Nephron (organoid): ENCODE measurements around the gene DUSP28.
A peak's percentile ranks its signal among the peaks of the same experiment; 100 is the strongest.
"Not testable (repeated sequence)": the region's sequence is repeated elsewhere in the genome, so short reads cannot be mapped to it uniquely, and the experiment has no call there.

Experiments
- H3K27ac Mint-ChIP-seq, 3 experiments: 2 replicates each; pipeline ENCODE4 v1.8.0; 2020; ENCODE audit warnings: mixed read lengths in 3 of 3, mild to moderate bottlenecking in 2 of 3, moderate library complexity in 1 of 3
- H3K27me3 Mint-ChIP-seq: 2 replicates; pipeline ENCODE4 v1.8.0; 2021; ENCODE audit warnings: low read depth, mild to moderate bottlenecking, moderate library complexity, mixed read lengths
- H3K36me3 Mint-ChIP-seq: 2 replicates; pipeline ENCODE4 v1.8.0; 2020; ENCODE audit warnings: low read depth, mixed read lengths
- H3K4me1 Mint-ChIP-seq: 2 replicates; pipeline ENCODE4 v1.8.0; 2020; ENCODE audit warnings: mixed read lengths
- H3K4me3 Mint-ChIP-seq, 3 experiments: 2 replicates each; pipeline ENCODE4 v1.8.0; 2020; ENCODE audit warnings: mild to moderate bottlenecking in 3 of 3, mixed read lengths in 3 of 3, moderate library complexity in 2 of 3
- H3K9me3 Mint-ChIP-seq: 2 replicates; pipeline ENCODE4 v1.8.0; 2020; ENCODE audit warnings: mixed read lengths
- CTCF ChIP-seq, 3 experiments: fragments of 200-600 bp; sonication (generic); IDR thresholded peaks; one replicate each; pipeline ENCODE4 v1.5.0; 2021; ENCODE audit warnings: antibody characterized with exemption in 3 of 3; ENCODE audit not compliant: unreplicated experiment in 3 of 3

Gene DUSP28

DNA sequence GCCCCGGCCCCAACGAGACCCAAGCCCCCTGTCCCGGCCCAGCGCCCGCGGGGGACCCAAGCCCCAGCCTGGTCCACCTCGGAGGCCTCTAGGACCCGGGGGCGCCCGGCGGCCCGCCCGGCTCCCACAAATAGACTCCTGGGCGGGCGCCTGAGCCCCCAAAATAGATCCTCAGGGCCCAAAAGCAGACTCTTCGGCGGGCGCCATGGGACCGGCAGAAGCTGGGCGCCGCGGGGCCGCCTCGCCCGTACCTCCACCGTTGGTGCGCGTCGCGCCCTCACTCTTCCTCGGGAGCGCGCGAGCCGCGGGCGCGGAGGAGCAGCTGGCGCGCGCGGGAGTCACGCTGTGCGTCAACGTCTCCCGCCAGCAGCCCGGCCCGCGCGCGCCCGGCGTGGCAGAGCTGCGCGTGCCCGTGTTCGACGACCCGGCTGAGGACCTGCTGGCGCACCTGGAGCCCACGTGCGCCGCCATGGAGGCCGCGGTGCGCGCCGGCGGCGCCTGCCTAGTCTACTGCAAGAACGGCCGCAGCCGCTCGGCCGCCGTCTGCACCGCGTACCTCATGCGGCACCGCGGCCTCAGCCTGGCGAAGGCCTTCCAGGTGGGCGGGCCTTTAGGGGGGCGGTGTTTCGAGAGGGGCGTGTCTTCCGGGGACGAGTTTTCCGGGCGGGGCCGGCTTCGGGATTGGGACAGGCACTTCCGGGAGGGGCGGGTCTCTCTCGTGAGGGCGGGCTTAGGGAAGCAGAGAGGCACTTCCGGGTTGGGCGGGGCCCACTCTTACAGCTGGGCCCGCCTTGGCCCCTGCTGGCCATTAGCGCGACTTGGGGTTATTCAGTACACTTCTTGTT is 545 bp downstream of the DUSP28 start:
- TF ChIP-seq CTCF (IDR thresholded peaks at IDR 0.05; ENCODE audit: unreplicated experiment in 3 of 3) = peak in 2 of 3 experiments; percentile 27
- Mint-ChIP-seq H3K9me3 (no peaks in the 10 kb centered on the region), H3K4me1 (peaks cover 42% of the 10 kb centered on the region), H3K4me3 (peak overlapping the region; percentile 87 to 92 (median 90)), H3K27me3 (peaks cover 4% of the 10 kb centered on the region), H3K27ac (peak overlapping the region; percentile 90 to 94 (median 93)), H3K36me3 (peaks cover 3% of the 10 kb centered on the region)

DNA sequence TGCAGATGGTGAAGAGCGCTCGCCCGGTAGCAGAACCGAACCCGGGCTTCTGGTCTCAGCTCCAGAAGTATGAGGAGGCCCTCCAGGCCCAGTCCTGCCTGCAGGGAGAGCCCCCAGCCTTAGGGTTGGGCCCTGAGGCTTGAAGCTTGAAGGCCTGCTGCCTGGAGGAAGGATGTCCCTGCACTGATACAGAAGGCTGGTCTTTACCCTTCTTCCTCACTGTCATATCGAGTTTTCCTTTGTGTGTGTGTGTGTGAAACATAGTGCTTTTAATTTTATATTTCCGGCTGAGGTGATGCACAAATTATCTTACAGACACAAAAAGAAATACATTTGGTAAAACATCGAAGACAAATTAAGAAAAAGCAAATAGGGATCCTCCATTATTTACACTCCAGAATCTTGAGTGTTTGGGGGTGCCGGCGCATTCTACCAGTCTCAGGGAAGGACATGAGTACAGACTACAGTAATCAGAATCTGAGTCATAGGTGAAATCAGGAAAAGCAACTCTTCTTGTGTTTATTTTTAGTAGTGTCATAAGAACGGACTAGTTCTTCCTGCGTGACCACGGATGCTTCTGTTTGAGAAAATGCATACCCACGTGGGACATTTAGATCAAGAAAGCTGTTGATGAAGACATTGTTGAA is 1.3 kb downstream of the DUSP28 start:
- peaks cover 3% of the 10 kb centered on the region for H3K36me3 Mint-ChIP-seq
- H3K9me3 Mint-ChIP-seq = no peaks in the 10 kb centered on the region
- H3K27ac Mint-ChIP-seq = peak overlapping the region; percentile 90 to 94 (median 93)
- TF ChIP-seq CTCF (IDR thresholded peaks at IDR 0.05; ENCODE audit: unreplicated experiment in 3 of 3) = peak in 1 of 3 experiments; percentile 38
- H3K4me3 Mint-ChIP-seq = peak overlapping the region; percentile 87 to 92 (median 90)
- H3K27me3 Mint-ChIP-seq = peaks cover 4% of the 10 kb centered on the region
- H3K4me1 Mint-ChIP-seq = peaks cover 42% of the 10 kb centered on the region

GRCh38 chr2:240563231-240563630 is 3.1 kb downstream of the DUSP28 start:
- H3K9me3 Mint-ChIP-seq, H3K36me3 Mint-ChIP-seq, H3K27me3 Mint-ChIP-seq: not testable (repeated sequence)
- Mint-ChIP-seq H3K4me3 (peak overlapping the region in 1 of 3 experiments; percentile 69), H3K27ac (peak overlapping the region in 1 of 3 experiments; percentile 51), H3K4me1 (peaks cover 45% of the 10 kb centered on the region)

DNA sequence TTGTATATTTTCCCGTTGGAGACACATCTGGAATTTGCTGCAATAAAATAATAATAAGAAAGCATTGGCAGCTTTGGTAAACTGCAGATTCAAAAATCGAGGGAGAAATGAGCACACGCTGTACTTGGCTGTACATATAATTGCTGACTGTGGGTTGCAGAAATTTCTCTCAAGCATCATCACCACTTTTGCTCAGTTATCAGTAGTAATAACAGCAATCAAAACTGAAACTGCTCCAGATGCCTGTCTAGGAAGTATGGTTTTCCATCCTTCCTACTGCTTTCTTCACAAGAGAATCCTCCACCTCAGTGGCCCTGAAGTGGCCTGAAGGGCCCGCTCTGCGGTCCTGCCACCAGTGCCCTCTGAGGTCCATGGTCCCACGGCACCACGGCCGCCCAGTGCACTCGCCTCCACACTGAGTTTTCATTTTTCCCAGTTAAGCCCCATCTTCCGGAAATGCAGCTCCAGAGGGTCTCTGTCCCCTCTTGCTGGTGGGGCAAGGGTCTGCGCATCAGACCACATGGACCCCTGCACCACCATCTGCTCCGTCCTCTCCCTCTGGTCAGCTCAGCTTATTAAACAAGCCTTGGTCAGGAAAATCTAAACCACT is 3.9 kb downstream of the DUSP28 start:
- peaks cover 3% of the 10 kb centered on the region for H3K36me3 Mint-ChIP-seq
- peaks cover 37% of the 10 kb centered on the region for H3K4me1 Mint-ChIP-seq
- peaks cover 9% of the 10 kb centered on the region for H3K27me3 Mint-ChIP-seq
- TF ChIP-seq CTCF (IDR thresholded peaks at IDR 0.05; ENCODE audit: unreplicated experiment in 3 of 3) = no peak
- peak overlapping the region; percentile 52 to 69 (median 62) for H3K4me3 Mint-ChIP-seq
- peak overlapping the region in 1 of 3 experiments; percentile 51 for H3K27ac Mint-ChIP-seq
- no peaks in the 10 kb centered on the region for H3K9me3 Mint-ChIP-seq

DNA sequence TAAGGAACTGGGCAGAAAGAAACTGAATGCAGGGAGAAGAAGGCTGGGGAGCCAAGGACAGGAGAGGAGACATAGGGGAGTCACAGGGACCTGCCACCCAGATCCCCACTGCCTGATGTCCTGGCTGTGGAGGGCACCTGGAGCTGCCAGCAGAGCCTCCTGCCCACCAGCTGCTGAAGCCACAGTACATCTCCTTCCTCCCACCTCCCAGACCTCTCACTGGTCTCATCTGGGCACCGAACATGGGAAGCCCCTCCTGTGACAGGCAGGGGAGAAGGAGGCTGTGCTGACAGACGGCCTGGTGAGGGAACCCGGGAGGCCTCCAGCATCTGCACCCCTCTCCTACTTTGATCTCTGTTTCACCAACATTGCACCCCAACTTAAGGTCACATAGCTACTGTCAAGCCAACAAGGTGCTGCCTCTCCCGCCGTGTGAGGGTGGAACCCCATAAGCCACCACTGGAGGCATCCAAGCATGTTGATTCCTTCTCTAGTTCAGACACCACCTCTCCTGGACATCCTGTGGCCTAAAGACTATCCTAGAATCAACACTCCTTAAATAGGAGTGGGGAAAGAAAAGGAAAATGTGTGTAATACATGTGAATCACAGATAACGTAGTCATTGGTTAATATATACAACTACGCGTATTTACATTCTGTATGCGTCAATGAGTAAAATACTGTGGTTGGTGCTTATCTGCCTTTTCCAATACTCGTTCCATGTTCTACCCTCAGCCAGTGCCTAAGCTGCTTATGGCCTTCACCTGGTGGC is 4.6 kb downstream of the DUSP28 start:
- no peaks in the 10 kb centered on the region for H3K9me3 Mint-ChIP-seq
- peak overlapping the region in 1 of 3 experiments; percentile 33 for H3K27ac Mint-ChIP-seq
- H3K4me1 Mint-ChIP-seq = peaks cover 30% of the 10 kb centered on the region
- TF ChIP-seq CTCF (IDR thresholded peaks at IDR 0.05; ENCODE audit: unreplicated experiment in 3 of 3) = no peak
- H3K36me3 Mint-ChIP-seq = peaks cover 3% of the 10 kb centered on the region
- H3K27me3 Mint-ChIP-seq = peaks cover 9% of the 10 kb centered on the region
- peak overlapping the region; percentile 52 to 68 (median 56) for H3K4me3 Mint-ChIP-seq
